ENCODE data around the gene ATG9A. TPM values are rescaled to one million over a fixed set of nuclear protein-coding genes. Genes with fewer than 3 reads are reported as not detected.

Gene ATG9A
- total RNA-seq, 4 donors from 2014 or later: 39.8 to 82.6 (median 47.0) TPM

DNA sequence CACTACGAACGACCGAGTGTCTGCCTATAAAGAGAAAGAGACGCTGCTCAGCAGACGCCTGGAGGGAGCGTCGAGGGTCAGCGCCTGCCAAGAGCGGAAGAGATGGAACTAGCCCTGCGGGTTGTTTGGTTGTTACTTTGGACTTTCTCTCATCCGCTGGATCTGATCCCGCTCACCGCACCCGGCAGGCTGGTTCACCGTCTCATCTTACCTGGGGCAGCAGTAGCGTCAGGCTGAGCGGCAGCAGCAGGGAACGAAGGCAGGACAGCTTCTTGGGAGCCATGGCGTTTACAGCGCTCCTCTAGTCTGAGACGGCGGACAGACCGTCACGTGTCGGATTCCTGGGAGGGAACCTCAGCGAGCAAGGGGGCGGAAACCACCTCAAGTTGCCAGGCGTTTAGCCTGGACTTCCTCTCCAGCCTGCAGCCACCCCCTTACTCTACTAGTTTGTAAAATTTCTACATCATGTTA lies 13.9 kb upstream of the ATG9A start:
- WGBS, 2 donors (ENCODE audit: low coverage in 1 of 2): 21 to 35% methylated on average over 7 to 14 of the region's 28 CpGs
- peak overlapping the region in 2 of 4 donors; percentile 7 to 33 for H3K27ac ChIP-seq
- H3K36me3 ChIP-seq: peaks cover 0 to 32% of the 10 kb centered on the region in 2 donors
- no peaks in the 10 kb centered on the region for H3K9me3 ChIP-seq
- H3K4me1 ChIP-seq: peaks cover 3 to 35% (median 8%) of the 10 kb centered on the region in 3 donors
- peak overlapping the region in 1 of 2 donors; percentile 36 for H3K4me3 ChIP-seq
- ATAC-seq: no peak
- TF ChIP-seq POLR2AphosphoS5 (IDR thresholded peaks at IDR 0.05) (no peak), EP300 (IDR thresholded peaks at IDR 0.05) (no peak), CTCF (IDR thresholded peaks at IDR 0.05) (no peak), POLR2A (IDR thresholded peaks at IDR 0.05) (no peak)
- no peaks in the 10 kb centered on the region for H3K27me3 ChIP-seq

DNA sequence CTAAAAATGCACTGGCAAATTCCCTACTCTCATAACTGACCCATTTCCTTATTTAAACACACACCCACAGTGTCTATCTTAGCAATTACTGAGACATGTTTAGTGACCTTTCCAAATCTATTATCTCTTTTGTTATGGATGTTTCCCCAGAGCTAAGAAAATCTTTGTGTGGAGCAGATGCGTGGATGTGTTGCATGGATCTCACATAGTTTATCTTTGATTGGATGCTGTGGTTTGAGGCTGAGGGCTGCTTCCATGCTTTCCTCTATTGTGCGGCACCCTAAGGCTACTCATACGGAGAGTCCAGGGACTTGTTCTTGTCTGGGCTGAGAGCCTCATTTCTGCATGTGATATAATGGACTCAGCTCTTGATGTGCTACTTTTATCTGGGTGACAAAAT lies 4.9 kb upstream of the ATG9A start:
- peaks cover 0 to 20% (median 6%) of the 10 kb centered on the region in 3 donors for H3K4me1 ChIP-seq
- TF ChIP-seq POLR2A (IDR thresholded peaks at IDR 0.05): no peak
- no peak for TF ChIP-seq EP300 (IDR thresholded peaks at IDR 0.05)
- TF ChIP-seq CTCF (IDR thresholded peaks at IDR 0.05): no peak
- TF ChIP-seq POLR2AphosphoS5 (IDR thresholded peaks at IDR 0.05): no peak
- 76 to 79% methylated on average over 3 of the region's 3 CpGs for WGBS, 2 donors (ENCODE audit: low coverage in 1 of 2)
- no peak overlapping the region for H3K27ac ChIP-seq
- H3K4me3 ChIP-seq: no peak overlapping the region
- no peak for ATAC-seq
- no peaks in the 10 kb centered on the region for H3K9me3 ChIP-seq
- H3K36me3 ChIP-seq: peaks cover 0 to 78% of the 10 kb centered on the region in 2 donors
- H3K27me3 ChIP-seq: no peaks in the 10 kb centered on the region

GRCh38 chr2:219230059-219230540 lies 664 bp upstream of the ATG9A start:
- H3K4me1 ChIP-seq: peaks cover 0 to 40% (median 19%) of the 10 kb centered on the region in 3 donors
- 0% methylated on average over 2 to 3 of the region's 24 CpGs for WGBS, 2 donors (ENCODE audit: low coverage in 1 of 2)
- ATAC-seq: peak; percentile 12

DNA sequence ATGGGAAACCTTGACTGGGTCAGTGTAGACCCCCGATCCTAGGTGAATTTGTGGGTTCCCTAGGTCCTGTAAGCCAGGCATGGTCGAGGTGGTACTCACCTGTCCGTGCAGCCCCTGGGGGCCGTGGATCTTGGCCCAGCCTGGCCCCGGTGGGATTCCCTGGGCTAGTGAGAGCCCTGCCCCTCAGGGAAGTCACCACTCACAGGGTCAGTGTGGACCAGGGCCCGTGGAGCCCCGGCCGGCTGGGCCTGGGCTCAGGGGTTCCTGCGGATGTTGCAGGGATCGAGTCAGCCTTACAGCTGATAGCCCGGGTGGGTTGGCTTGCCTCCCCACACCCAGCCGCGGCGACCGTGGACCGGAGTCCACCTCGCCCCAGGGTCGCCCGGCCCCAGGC lies 528 bp downstream of the ATG9A start:
- ATAC-seq: peak; percentile 14
- Histone ChIP-seq H3K36me3 (peaks cover 0 to 59% of the 10 kb centered on the region in 2 donors), H3K9me3 (no peaks in the 10 kb centered on the region), H3K27me3 (no peaks in the 10 kb centered on the region), H3K4me3 (peak overlapping the region; percentile 67 to 78), H3K4me1 (peaks cover 0 to 40% (median 19%) of the 10 kb centered on the region in 3 donors), H3K27ac (peak overlapping the region; percentile 77 to 96 (median 96))
- TF ChIP-seq CTCF (IDR thresholded peaks at IDR 0.05): no peak
- no peak for TF ChIP-seq EP300 (IDR thresholded peaks at IDR 0.05)
- no peak for TF ChIP-seq POLR2A (IDR thresholded peaks at IDR 0.05)
- TF ChIP-seq POLR2AphosphoS5 (IDR thresholded peaks at IDR 0.05): no peak
- WGBS, 2 donors (ENCODE audit: low coverage in 1 of 2): no CpG with 5 or more reads among the region's 19 CpGs

More at GRCh38 chr2:219230059-219230540, 664 bp upstream of the ATG9A start:
- Histone ChIP-seq H3K27ac (peak overlapping the region; percentile 70 to 96 (median 96)), H3K27me3 (no peaks in the 10 kb centered on the region), H3K36me3 (peaks cover 0 to 59% of the 10 kb centered on the region in 2 donors), H3K4me3 (peak overlapping the region; percentile 67 to 78), H3K9me3 (no peaks in the 10 kb centered on the region)
- TF ChIP-seq CTCF (IDR thresholded peaks at IDR 0.05): no peak
- TF ChIP-seq EP300 (IDR thresholded peaks at IDR 0.05): no peak
- TF ChIP-seq POLR2AphosphoS5 (IDR thresholded peaks at IDR 0.05): no peak
- TF ChIP-seq POLR2A (IDR thresholded peaks at IDR 0.05): no peak

All from gastroesophageal sphincter (tissue), 4 donors.